BE2C (cell line): Measurements from ENCODE around the gene TIFAB. TPM values are rescaled to one million over a fixed set of nuclear protein-coding genes. Genes with fewer than 3 reads are reported as not detected.
"Not testable (repeated sequence)": the region's sequence is repeated elsewhere in the genome, so short reads cannot be mapped to it uniquely, and the experiment has no call there.

Source experiments
- DNase-seq: peaks from one replicate; pipeline ENCODE4 v3.0.0-alpha.2; 2020
- H3K27me3 ChIP-seq: fragments of 250-450 bp; sonication (Bioruptor Pico); 2 replicates; pipeline ENCODE4 v1.5.1; 2020; ENCODE audit warnings: mild to moderate bottlenecking
- H3K36me3 ChIP-seq: fragments of 250-450 bp; sonication (Bioruptor Pico); 2 replicates; pipeline ENCODE4 v1.5.1; 2020; ENCODE audit warnings: mild to moderate bottlenecking
- H3K4me1 ChIP-seq: fragments of 250-450 bp; sonication (Bioruptor Pico); 2 replicates; pipeline ENCODE4 v1.5.1; 2020
- H3K4me3 ChIP-seq: 2 replicates; pipeline ENCODE4 v1.5.1; 2011; ENCODE audit warnings: low read depth, low read length
- H3K9me3 ChIP-seq: fragments of 250-450 bp; sonication (Bioruptor Pico); 2 replicates; pipeline ENCODE4 v1.5.1; 2020
- polyA plus RNA-seq: library from polyadenylated mRNA; unstranded; fragments of >200 nt; gene quantifications from one replicate; pipeline ENCODE4 v1.2.1, GENCODE V29; 2012; ENCODE audit warnings: low read depth, missing spikeins; ENCODE audit not compliant: insufficient read length, insufficient read depth
- TF ChIP-seq, protein P1 (sequence below): IDR thresholded peaks from 2 replicates; pipeline ENCODE4 v1.5.1; 2012; ENCODE audit warnings: mild to moderate bottlenecking, low read depth, low read length

TIFAB gene, protein sequence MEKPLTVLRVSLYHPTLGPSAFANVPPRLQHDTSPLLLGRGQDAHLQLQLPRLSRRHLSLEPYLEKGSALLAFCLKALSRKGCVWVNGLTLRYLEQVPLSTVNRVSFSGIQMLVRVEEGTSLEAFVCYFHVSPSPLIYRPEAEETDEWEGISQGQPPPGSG
- polyA plus RNA-seq: not detected

DNA sequence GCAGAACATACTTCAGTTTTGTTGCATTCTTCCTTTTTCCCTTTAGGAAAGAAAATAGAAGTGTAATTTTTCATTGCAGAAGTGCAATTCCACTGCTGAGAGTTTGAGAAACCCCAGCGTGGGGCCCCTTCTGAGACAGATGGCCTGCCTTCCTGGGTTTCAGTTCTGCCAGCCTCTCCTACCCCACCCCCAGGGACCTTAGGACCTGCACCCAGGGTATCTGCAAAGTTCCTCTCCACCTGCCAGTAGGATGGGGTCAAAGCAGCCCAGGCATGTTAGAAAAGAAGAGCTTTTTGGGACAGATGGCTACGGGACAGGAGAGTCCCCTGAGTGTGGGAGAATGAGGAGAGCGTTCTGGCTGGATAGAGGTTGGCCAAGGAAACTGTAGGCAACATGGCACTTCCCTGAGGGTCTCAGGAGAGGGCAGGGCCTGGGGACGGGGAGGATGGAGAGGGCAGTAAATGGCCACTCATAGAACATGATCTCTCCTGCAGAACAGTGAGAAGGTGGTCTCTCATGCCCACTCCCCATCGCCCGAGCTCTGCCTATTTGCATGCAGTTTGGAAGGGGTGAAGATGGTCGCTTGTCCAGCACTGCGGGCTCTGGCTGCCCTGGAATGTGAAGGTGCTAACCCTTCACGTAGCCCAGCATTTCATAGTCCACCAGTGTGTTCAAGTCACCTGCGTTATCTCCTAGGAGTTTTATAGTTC lies at the start of gene TIFAB:
Gene TIFAB, minus strand, starts transcription at position 31 of the 710 bp plus-strand sequence. CDS start 2,412 bp downstream, outside the sequence.
- Histone ChIP-seq H3K4me1 (no peaks in the 10 kb centered on the region), H3K27me3 (peaks cover 21% of the 10 kb centered on the region), H3K4me3 (no peak within 1 kb of the TSS), H3K9me3 (no peaks in the 10 kb centered on the region), H3K36me3 (no peaks in the 10 kb centered on the region)
- peak; percentile 2 for DNase-seq
- TF ChIP-seq, protein P1, sequence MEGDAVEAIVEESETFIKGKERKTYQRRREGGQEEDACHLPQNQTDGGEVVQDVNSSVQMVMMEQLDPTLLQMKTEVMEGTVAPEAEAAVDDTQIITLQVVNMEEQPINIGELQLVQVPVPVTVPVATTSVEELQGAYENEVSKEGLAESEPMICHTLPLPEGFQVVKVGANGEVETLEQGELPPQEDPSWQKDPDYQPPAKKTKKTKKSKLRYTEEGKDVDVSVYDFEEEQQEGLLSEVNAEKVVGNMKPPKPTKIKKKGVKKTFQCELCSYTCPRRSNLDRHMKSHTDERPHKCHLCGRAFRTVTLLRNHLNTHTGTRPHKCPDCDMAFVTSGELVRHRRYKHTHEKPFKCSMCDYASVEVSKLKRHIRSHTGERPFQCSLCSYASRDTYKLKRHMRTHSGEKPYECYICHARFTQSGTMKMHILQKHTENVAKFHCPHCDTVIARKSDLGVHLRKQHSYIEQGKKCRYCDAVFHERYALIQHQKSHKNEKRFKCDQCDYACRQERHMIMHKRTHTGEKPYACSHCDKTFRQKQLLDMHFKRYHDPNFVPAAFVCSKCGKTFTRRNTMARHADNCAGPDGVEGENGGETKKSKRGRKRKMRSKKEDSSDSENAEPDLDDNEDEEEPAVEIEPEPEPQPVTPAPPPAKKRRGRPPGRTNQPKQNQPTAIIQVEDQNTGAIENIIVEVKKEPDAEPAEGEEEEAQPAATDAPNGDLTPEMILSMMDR: no peak

DNA sequence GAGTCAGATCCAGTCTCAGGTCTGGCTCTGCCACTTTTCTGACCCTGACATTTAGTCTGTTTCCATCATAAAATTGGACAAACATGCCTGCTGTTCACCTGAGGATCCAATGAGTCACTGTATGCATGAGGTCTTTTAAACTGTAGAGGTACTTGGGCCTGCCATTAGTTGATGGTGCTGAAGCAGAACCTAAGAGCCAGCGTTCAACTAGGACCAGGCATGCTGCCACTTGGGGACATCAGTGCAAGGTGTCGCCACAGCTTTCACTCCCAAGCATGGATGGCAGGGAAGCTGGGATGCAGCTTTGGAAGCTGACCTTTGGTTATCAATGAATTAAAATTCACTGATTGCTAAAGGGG lies 46.5 kb upstream of the TIFAB start:
- H3K27me3 ChIP-seq: no peaks in the 10 kb centered on the region
- TF ChIP-seq, protein P1: no peak
- no peaks in the 10 kb centered on the region for H3K36me3 ChIP-seq
- no peak for DNase-seq
- no peaks in the 10 kb centered on the region for H3K4me1 ChIP-seq
- H3K9me3 ChIP-seq: no peaks in the 10 kb centered on the region
- H3K4me3 ChIP-seq: no peak overlapping the region

DNA sequence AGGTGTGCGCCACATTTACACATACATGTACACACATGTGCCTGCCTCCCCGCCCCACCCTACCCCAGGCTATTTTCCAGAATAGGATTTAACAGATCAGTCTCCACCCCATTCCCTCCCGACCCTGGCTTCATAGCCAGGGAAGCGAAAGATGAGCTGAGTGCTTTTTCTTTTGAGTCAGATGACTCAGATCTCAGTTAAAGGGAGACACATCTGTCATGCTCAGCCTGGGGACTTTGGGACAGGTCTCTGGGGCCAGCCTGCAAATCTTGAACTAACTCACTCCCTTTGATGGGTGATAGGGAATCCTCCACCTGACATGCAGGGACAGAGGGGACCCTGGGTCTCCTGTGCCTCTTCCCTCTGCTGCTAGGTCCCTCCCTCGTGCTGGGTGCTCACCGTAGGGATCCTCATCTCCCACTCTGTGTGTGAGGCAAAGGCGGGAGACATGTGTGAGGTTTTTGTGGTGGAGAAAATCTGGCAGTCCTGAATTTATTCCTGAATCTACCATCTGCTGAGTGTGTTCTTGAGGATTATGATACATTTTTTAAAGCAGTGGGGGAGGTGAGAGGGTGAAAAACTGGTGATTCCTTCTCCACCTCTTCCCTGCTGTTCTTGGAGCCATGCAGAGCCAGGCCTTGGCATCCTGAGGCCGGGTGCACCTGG lies 46.0 kb upstream of the TIFAB start:
- TF ChIP-seq, protein P1: no peak
- Histone ChIP-seq H3K4me3 (no peak overlapping the region), H3K9me3 (no peaks in the 10 kb centered on the region), H3K36me3 (no peaks in the 10 kb centered on the region), H3K27me3 (no peaks in the 10 kb centered on the region), H3K4me1 (no peaks in the 10 kb centered on the region)
- DNase-seq: no peak

DNA sequence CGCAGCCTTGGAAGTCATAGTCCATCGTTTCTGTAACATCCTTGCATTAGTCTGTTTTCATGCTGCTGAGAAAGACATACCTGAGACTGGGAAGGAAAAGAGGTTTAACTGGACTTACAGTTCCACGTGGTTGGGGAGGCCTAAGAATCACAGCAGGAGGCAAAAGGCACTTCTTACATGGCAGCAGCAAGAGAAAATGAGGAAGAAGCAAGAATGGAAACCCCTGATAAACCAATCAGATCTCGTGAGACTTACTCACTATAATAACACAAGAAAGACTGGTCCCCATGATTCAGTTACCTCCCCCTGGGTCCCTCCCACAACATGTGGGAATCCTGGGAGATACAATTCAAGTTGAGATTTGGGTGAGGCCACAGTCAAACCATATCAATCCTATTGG lies 43.4 kb upstream of the TIFAB start:
- H3K4me1 ChIP-seq, H3K27me3 ChIP-seq, H3K9me3 ChIP-seq, H3K4me3 ChIP-seq, DNase-seq, H3K36me3 ChIP-seq: not testable (repeated sequence)

DNA sequence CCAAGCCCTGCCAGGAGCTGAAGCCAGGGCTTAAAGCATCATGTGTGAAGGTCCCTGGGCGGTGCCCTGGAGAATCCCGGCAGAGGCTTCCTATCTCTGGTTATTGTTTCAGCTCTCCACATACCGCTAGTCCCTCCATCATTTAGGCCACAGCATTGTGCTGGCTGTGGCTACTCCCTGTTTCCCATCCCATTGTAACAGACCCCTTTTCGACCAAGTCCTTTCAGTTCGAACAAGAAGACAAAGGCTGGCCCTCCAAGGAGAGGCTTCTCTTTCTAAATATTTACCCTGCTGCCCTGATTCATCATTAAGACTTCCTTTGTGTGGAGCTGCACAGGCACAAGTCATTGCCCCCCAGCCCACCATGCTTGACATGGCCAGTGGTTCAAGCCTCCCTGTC lies 42.0 kb upstream of the TIFAB start:
- Histone ChIP-seq H3K36me3 (no peaks in the 10 kb centered on the region), H3K4me3 (no peak overlapping the region), H3K27me3 (no peaks in the 10 kb centered on the region), H3K9me3 (no peaks in the 10 kb centered on the region), H3K4me1 (peaks cover 2% of the 10 kb centered on the region)
- DNase-seq: no peak
- TF ChIP-seq, protein P1: no peak

DNA sequence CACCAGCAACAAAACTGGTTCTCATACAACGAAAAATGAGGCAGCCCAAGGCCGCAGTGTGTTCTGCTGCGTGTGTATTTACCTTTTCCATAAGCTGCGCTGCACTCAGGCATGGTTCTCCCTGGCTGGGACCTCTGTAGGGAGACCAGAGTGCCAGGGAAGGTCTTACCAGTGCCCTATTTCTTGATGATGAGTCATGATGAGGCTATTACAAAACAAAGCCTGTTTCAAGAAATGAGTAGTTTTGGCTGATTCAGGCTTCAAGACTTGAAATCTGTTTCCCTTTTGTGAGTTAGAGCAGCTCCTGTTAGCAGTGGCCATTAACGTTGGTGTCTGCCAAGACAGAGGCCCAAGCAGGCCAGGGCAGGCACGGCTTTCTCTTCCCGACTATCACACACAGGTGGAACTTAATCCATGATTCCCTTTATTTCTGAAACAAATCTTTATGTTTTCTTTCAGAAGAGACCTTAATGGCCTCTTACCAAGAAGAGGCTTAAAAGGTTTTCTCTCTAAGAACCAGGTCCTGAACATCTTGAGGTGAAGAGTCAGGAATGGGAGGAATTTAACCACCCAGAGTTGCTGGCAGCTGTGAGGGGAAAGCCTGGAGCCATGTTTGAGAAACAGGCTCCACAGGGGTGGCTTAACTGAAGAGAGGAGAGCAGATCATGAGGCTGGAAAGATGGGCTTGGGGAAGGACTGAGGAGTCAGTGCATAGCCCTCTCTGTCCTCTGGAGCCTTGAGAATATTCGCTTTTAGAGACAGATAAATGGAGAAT lies 41.4 kb upstream of the TIFAB start:
- H3K36me3 ChIP-seq: no peaks in the 10 kb centered on the region
- TF ChIP-seq, protein P1: no peak
- no peak overlapping the region for H3K4me3 ChIP-seq
- no peaks in the 10 kb centered on the region for H3K9me3 ChIP-seq
- H3K27me3 ChIP-seq: no peaks in the 10 kb centered on the region; the same call in 1 of the 2 replicates
- DNase-seq: no peak
- peaks cover 4% of the 10 kb centered on the region for H3K4me1 ChIP-seq
